Measurements from ENCODE around the gene FRMD8. TPM values are rescaled to one million over a fixed set of nuclear protein-coding genes. Genes with fewer than 3 reads are reported as not detected.
"Not testable (repeated sequence)": the region's sequence is repeated elsewhere in the genome, so short reads cannot be mapped to it uniquely, and the experiment has no call there.

FRMD8 gene
- total and polyA plus RNA-seq, 8 donors: 15.0 to 28.9 (median 17.3) TPM

GRCh38 chr11:65411681-65412070 is 25.2 kb downstream of the FRMD8 start:
- intact Hi-C loops (cut with DNase I): no loop called here
- no peak overlapping the region for H3K4me3 ChIP-seq
- DNase-seq (peak in 1 of 6 donors; percentile 39), ATAC-seq (no peak), FAIRE-seq (no peak)
- no peak overlapping the region for H3K27ac ChIP-seq
- H3K9me3 ChIP-seq: no peaks in the 10 kb centered on the region
- H3K36me3 ChIP-seq: peaks cover 3 to 22% (median 4%) of the 10 kb centered on the region in 3 donors
- 80 to 95% methylated on average over 5 of the region's 5 CpGs for WGBS, 2 donors
- no peaks in the 10 kb centered on the region for H3K27me3 ChIP-seq
- peaks cover 2 to 8% (median 3%) of the 10 kb centered on the region in 3 donors for H3K4me1 ChIP-seq
- TF ChIP-seq, protein P1, sequence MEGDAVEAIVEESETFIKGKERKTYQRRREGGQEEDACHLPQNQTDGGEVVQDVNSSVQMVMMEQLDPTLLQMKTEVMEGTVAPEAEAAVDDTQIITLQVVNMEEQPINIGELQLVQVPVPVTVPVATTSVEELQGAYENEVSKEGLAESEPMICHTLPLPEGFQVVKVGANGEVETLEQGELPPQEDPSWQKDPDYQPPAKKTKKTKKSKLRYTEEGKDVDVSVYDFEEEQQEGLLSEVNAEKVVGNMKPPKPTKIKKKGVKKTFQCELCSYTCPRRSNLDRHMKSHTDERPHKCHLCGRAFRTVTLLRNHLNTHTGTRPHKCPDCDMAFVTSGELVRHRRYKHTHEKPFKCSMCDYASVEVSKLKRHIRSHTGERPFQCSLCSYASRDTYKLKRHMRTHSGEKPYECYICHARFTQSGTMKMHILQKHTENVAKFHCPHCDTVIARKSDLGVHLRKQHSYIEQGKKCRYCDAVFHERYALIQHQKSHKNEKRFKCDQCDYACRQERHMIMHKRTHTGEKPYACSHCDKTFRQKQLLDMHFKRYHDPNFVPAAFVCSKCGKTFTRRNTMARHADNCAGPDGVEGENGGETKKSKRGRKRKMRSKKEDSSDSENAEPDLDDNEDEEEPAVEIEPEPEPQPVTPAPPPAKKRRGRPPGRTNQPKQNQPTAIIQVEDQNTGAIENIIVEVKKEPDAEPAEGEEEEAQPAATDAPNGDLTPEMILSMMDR (IDR thresholded peaks at IDR 0.05): no peak

- H3K36me3 ChIP-seq: peaks cover 0 to 14% (median 4%) of the 10 kb centered on the region in 3 donors
- peak in 4 of 6 donors; percentile 51 to 58 (median 55) for DNase-seq
Observed at GRCh38 chr11:65412271-65413076, 26.0 kb downstream of the FRMD8 start.

DNA sequence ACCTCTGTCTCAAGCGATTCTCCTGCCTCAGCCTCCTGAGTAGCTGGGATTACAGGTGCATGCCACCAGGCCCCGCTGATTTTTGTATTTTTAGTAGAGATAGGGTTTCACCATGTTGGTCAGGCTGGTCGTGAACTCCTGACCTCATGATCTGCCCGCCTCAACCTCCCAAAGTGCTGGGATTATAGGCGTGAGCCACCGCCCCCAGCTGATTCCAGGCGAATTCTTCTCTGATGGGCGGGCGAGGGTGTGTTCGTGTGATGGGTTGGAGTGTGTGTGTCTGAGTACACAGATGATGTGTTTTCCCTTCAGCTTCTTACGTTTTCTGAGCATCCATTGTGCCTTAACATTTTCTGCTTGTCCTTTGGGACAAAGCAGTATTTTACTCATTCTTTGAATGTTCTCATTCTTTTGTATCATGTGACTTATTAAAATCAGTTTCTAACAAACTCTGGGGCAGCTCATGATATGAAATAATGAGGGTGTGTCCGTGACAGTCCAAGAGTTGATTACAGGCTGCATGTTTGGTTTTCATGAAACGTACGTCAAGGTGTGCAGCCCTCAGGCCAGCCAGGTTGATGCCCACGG is 26.7 kb downstream of the FRMD8 start:
- Histone ChIP-seq H3K4me1 (peaks cover 17 to 22% (median 18%) of the 10 kb centered on the region in 3 donors), H3K27ac (peak overlapping the region in 1 of 4 donors; percentile 73), H3K36me3 (peaks cover 0 to 11% (median 4%) of the 10 kb centered on the region in 3 donors)
- peak in 2 of 6 donors; percentile 14 to 26 for DNase-seq
- FAIRE-seq; H3K9me3 ChIP-seq; H3K4me3 ChIP-seq; ATAC-seq; H3K27me3 ChIP-seq; intact Hi-C loops (cut with DNase I): not testable (repeated sequence)
- 91 to 94% methylated on average over 15 of the region's 15 CpGs for WGBS, 2 donors

More at GRCh38 chr11:65412271-65413076, 26.0 kb downstream of the FRMD8 start:
- Histone ChIP-seq H3K4me1 (peaks cover 10 to 16% (median 11%) of the 10 kb centered on the region in 3 donors), H3K27me3 (no peaks in the 10 kb centered on the region), H3K9me3 (no peaks in the 10 kb centered on the region), H3K27ac (peak overlapping the region in 2 of 4 donors; percentile 48 to 73), H3K4me3 (no peak overlapping the region)
- ATAC-seq (peak in 2 of 4 donors; percentile 1 to 9), FAIRE-seq (no peak)
- TF ChIP-seq, protein P1 (IDR thresholded peaks at IDR 0.05): no peak
- 55 to 62% methylated on average over 24 of the region's 24 CpGs for WGBS, 2 donors
- intact Hi-C loops (cut with DNase I): no loop called here

- intact Hi-C loops (cut with DNase I): loop anchor here in 2 of 3 donors (5.0 kb wide), 2 partner anchors 52 to 97 kb away; no protein-coding TSS in a partner anchor
- peak in 3 of 6 donors; percentile 40 to 50 (median 50) for DNase-seq
Observed at GRCh38 chr11:65414776-65415498, 28.5 kb downstream of the FRMD8 start.

More at GRCh38 chr11:65414776-65415498, 28.5 kb downstream of the FRMD8 start:
- Histone ChIP-seq H3K36me3 (no peaks in the 10 kb centered on the region), H3K27me3 (no peaks in the 10 kb centered on the region), H3K4me1 (peaks cover 25 to 40% (median 35%) of the 10 kb centered on the region in 3 donors), H3K4me3 (no peak overlapping the region), H3K9me3 (no peaks in the 10 kb centered on the region), H3K27ac (no peak overlapping the region)
- WGBS, 2 donors: 76 to 80% methylated on average over 11 of the region's 11 CpGs
- TF ChIP-seq, protein P1 (IDR thresholded peaks at IDR 0.05): no peak
- ATAC-seq: no peak
- no peak for FAIRE-seq

Measured in pancreas (tissue), 10 donors.